GM19467 (cell line): ENCODE measurements around the gene TMEM125.

Experiments used
- ATAC-seq: cut with Tn5 transposase; IDR thresholded peaks from one replicate; pipeline ENCODE4 v1.9.1; 2021; ENCODE audit warnings: mild to moderate bottlenecking, moderate library complexity; ENCODE audit not compliant: unreplicated experiment

Gene TMEM125

DNA sequence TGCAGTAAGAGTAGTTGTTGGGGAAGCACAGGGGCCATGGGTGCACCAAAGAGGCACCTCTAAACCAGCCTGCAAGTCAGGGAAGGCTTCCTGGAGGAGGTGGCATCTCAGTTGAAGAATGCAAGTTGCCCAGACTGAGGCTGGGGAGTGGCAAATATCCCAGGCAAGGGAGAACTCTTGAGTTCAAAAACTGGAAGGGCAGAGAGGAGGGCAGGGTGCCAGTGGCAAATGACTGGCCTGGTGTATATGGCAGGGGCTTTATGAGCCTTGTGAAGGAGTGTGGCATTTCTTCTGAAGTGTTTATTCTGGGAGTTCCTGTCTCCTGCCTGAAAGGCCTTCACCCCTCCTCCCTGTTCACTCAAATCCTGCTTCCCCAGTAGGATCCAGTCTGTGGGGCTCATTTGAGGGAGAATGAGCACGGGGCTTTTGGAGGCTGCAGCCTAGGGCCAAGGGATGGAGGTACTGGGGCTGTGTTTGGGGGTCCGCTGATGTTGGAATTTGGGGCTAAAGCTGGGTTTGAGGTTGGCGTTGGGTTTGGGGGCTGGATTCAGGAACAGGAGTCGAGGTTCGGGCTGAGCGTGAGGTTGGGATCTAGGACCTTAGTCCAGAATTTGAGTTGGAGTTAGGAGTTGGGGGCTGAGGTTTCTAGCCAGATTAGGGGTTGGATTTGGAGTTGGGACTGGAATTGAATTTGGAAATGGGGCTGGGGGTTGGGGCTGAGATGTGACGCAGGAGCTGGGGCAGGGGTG lies at the start of gene TMEM125:
Gene TMEM125 (plus strand): TSS at position 357 of the 749 bp plus-strand sequence. CDS start 2,740 bp downstream, outside the sequence.
- ATAC-seq: no peak

GRCh38 chr1:43220905-43221778 lies 48.6 kb upstream of the TMEM125 start:
- peak; percentile 64 for ATAC-seq

DNA sequence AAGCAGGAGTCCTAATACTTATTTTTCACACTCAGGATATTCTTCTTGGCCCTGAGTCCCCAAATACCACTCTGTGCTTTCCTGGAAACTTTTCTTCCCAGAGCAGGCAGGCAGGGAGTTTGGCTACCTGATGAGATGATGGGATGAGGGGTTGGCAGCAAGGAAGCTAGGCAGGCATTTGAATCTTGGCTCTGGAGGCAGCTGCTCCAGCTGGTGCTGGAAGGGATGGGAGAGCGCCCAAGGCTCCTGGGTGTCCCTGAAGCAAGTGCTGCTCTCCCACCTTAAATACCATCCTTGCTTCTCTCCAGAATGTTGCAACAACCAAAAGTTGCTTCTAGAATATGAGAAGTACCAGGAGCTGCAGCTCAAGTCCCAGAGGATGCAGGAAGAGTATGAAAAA lies 48.0 kb upstream of the TMEM125 start:
- no peak for ATAC-seq

DNA sequence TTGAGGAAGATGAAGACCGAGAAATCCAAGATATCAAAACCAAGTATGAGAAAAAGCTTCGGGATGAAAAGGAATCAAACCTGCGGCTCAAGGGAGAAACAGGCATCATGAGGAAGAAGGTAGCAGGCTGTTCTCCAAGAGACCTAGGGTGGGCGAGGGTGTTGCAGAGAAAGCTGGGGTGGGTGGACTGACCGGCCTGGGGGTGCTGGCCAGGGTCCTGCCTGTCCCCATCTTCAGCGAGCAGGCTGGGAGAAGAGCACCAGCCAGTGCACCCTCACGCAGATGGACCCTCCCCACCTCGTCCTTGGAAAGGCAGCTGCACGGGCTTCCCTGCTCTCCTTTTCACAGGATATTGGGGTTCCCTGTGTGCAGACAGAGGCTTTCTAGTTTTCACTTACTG lies 46.9 kb upstream of the TMEM125 start:
- ATAC-seq: no peak

DNA sequence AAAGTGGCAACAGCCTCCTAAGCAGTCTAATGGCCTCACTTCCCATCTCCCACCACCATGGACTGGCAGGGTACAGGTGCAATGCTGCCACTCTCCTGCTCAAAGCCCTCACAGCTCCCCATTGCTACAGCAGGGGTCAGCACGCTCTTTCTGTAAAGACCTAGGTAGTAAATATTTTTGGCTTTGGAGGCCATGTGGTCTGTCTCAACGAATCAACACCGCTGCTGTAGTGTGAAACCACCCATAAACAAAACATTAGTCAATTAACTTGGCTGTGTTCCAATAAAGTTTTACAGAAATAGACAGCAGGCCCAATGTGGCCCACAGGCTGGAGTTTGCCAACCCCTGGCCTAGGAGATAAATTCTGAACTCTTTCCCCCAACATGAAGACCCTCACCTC lies 44.6 kb upstream of the TMEM125 start:
- ATAC-seq: no peak

DNA sequence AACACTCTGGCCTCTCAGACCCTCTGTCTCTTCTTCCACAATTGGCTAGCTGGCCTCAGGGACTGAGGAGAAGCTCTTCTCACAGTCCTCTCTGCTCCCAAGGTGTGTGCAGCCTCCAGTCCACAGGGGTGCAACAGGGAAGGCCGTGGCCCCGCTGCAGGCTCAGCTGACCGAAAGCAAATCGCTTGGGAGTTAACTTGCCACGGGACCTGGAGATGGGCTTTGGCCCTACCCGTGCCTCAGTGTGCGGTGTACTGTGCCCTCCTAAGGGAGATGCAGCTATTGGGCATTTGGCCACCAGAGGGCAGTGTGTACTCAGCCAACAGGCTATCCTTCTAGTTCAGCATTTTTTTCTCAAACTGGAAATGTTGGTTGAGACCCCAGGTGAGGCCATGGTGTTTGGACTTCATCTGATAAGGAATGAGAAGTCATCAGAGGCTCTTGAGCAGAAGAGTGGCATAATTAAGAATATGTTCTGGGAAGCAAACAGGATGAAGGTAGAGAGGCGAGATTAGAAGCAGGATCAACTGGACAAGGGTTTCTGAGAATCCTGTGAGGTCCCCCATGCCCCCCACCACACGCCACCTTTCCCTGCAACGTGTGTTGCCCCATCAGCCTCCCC lies 42.5 kb upstream of the TMEM125 start:
- ATAC-seq: no peak

GRCh38 chr1:43229826-43230780 lies 39.7 kb upstream of the TMEM125 start:
- ATAC-seq: no peak

DNA sequence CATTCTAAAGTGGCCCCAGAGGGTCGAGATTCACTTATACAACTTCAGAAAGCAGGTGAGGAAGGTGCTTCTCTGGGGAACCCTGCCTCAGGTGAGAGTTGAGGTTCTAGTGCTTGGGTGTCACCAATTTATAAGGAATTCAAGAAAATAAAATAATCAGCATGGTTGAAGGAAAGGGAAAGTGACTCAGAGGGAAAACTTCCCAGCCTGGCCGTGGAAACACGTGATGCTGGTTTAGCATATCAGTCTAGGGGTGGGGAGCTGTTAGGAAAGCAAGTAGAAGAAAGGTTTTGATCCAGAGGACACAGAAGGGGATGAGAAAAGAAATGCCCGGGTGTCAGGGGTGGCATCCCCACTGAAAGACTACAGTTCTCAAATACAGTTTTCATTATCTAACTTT lies 37.7 kb upstream of the TMEM125 start:
- ATAC-seq: no peak

DNA sequence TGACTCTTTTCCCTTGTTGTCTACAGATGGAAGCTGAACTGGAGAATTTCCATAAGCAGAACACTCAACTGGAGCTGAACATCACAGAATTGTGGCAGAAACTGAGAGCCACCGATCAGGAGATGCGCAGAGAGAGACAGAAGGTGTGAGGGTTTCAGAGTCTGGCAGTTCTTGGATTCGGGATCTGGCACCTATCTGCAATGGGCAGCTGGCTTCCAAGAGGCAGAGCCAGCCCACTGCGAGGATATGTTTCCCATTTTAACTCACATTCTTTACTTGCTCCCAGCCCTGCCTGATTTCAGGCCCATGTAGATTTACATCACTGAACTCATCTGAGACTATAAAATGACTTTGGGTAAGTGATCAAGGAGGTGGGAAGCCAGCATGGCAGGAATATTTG lies 37.3 kb upstream of the TMEM125 start:
- no peak for ATAC-seq

- ATAC-seq: no peak
Observed at GRCh38 chr1:43233631-43234030, 36.2 kb upstream of the TMEM125 start.

DNA sequence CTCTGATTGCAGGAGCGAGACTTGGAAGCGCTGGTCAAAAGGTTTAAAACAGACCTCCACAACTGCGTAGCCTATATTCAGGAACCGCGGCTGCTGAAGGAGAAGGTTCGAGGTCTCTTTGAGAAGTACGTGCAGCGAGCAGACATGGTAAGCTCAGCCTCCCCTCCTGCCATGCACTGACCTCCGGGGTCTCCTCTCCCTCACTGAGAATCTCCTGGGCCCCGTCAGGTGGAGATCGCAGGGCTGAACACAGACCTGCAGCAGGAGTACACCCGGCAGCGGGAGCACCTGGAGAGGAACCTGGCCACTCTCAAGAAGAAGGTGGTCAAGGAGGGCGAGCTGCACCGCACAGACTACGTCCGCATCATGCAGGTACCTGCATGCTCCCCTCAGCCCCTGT lies 35.5 kb upstream of the TMEM125 start:
- no peak for ATAC-seq

GRCh38 chr1:43235040-43235439 lies 34.7 kb upstream of the TMEM125 start:
- no peak for ATAC-seq

DNA sequence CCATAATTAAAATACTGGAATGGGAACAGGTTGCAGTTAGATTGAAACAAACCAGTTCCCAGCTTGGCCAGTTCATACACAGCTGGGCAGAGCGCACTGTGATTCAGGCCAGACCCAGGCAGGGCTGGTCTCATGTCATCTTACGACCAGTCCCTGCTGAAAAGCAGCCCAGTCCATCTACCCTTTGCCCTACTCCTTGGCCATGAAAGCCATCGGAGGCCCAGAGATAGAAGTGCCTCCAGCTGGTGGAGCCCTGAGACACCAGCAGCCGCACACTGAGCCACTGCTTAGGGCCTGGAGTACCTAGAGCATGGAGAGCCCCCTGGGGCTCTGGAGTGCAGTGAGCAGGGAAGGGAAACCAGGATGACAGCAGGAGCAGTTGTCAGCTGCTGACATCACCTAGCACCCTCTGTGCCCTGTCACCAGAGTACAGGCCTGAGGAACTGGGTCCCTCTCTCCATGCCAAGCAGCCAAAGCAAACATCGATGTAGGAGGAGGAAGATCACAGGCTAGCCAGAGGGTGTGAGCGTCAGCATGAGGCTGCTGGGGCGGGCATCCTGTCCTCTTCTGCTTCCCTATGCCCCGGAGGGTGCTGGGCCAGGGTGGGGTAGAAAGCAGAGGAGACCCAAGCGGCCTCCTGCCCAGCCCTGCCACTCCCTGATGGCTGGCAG lies 34.2 kb upstream of the TMEM125 start:
- ATAC-seq: no peak

DNA sequence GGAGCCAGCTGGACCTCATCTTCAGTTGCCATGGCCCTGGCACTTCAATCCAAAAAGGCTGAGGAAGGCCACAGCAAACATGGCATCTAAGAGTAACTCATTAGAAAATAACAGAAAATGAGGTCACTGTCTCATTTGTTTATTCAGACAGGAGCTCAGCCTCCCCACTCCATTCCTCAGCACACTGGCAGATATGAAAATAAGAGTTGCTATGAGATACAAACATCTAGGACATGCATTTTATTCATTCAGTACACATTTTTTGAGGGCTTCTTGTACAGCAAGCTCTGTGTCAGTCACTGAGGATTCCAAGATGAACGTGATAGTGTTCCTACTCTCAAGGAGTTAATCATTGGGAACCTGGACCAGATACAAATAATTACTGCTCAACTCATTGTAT lies 32.7 kb upstream of the TMEM125 start:
- no peak for ATAC-seq

GRCh38 chr1:43238085-43238484 lies 31.7 kb upstream of the TMEM125 start:
- ATAC-seq: no peak

GRCh38 chr1:43238991-43239469 lies 30.8 kb upstream of the TMEM125 start:
- ATAC-seq: no peak

DNA sequence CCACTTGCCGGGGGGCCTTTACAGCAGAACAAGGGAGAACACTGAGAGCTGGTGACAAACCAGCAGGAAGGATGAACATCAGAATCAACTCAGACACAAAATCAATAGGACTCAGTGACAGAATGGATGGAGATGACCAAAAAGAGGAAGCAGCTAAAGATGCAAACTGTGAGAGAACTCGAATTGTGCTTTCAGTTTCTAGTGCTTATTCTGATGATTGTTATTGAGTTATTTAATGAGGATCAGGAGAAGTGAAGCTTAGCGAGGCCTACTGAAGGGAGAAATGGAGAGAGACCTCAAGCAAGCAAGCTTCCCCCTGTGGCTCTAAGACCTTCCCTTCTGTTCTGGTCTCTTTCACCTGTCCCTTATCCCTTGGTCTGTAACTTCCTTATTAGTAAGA lies 30.3 kb upstream of the TMEM125 start:
- ATAC-seq: no peak

DNA sequence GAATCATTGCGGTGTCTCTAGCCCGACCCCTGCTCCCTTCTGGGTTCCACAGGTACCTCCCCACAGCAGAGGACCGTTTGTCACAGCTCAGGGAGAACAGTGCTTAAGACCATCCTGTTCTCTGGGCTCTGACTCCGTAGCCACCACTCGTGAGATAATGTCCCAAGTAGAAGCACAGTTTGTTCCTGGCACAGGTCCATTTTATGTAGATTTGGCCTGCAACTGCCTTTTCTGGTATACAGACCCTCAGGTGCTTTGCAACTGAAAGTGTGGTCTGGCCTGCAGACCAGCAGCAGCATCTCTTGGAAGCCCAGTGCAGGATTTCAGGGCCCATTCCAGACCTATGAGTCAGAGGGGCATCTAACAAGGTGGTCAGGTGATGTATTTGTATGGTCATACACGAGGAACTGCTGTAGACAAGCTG lies 28.4 kb upstream of the TMEM125 start:
- no peak for ATAC-seq

DNA sequence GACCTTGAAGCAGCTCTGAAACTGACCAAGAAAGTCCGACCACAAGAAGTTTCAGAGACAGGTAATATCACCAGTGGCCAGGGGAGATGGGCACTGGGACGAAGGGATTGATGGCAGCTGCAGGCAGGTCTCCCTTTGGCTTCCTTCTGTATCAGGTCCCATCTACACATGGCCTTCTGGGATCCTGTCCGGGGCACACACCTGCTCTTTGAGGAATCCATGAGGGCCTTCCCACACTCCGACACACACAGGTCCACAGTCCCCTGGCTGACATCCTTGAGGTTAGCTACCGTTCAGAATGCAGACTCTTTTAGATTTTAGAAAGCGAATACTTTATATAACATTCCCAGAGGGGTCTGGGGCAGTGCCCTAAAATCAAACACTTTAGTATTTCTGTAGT lies 26.5 kb upstream of the TMEM125 start:
- no peak for ATAC-seq
